ENCODE measurements around the gene MORN5.

Gene MORN5

DNA sequence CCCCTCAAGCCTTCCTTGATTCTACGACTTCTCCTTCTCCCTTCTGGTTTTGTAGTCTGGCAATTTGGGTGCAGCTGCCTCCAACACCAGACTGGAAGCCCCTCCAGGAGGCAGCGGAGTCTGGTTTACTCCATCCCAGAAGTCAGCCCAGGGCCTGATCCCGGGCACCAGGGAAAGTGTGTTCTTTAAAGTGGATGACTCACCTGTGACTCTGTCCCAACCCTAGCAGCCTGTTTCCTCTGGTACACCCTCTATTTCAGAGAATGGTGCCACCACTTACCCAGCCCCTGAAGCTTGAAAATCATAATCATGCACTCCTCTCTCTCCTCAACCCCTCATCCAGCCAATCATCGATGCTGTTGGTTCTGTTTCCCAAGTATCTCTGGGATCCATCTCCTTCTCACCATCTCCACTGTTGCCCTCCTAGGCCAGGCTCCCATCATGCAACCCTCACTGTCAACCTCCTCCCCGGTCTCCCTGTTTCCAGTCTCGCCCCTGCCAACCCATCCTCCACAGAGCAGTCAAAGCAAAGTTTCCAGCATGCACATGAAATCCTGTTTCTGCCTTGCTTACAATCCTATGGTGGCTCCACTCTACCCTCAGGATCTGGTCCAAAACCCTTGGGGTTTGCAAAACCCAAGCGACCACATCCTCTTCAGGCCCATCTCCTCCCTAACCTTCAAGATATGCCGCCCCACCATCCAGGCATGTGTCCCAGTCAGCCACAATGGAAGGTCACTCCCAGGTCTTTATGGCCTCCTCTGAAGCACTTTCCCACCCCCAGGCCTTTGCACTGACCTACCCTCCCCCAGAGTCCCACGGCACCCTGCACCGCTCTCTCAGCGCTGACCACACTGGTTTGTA lies 58.6 kb downstream of the MORN5 start:
- DNase-seq = no peak

- no peak for DNase-seq
These were observed 59.5 kb downstream of the MORN5 start for GRCh38 chr9:122218935-122219855.

- DNase-seq = peak; percentile 20
These were observed 60.4 kb downstream of the MORN5 start for GRCh38 chr9:122219856-122220672.

GRCh38 chr9:122220673-122221182 lies 61.0 kb downstream of the MORN5 start:
- no peak for DNase-seq

GRCh38 chr9:122221183-122221811 lies 61.6 kb downstream of the MORN5 start:
- no peak for DNase-seq

DNA sequence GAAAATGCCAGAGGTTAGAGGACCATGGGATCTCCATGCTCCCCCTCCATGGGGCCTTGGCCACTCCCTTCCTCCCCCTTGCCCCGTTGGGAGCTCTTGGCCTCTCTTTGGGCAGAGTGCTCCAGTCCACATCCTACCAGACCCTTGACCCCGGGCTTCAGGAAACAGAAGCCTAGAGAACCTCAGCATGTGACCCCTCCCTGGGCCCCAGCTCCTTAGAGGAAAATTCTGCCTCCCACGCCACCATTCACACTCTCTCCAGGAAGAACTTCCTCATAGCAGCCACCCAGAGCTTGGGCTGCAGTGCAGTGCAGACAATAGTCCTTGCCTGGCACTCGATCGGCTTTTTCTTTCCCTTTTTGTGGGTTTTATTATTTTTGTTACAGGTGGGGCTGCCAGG lies 63.1 kb downstream of the MORN5 start:
- DNase-seq = no peak

DNA sequence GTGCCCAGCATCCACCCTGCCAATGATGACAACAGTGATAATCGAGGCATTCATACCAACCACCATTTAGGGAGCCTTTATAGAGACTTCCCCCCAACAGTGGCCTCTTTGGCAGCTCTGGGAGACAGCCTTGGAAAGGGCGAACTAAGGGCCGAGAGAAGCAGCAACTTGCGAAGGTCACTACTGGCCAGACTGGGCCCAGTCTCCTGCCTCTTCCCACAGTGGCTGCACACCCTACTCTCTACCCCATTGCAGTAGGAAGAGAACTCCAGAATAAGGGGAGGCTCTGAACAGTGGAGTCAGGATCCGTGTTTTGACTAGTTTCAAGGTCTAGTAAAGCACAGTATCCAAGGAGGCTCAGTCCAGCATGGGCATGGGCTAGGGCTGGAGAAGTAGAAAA lies 63.7 kb downstream of the MORN5 start:
- no peak for DNase-seq

GRCh38 chr9:122225312-122226141 lies 65.8 kb downstream of the MORN5 start:
- DNase-seq = no peak

DNA sequence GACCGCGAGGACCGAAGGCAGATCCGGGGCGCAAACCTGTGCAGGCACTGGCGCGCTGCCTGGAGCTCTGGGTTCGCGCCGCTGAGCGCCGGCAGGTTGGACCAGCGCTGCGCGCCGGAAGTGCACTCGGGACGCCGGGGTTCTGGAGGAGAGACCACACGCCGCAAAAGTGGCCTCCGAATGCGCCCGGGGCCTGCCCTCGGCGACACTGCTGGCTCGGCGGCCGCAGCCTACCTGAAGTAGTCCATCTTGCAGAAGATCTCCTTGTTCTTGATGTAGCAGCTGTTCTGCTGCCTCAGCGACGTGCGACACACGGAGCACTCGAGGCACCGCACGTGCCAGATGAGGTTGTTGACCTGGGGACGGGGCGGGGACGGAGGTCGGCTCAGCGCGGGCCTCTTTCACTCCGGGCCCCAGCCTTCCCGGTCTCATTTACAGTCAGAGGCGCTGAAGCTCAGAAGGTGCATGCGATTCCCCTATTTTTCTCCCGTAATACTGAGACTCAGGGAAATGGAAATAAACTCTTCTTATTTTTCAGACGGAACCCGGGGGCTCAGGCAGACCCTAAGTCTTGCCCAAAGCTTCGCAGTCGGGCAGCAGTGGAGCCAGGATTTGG lies 66.5 kb downstream of the MORN5 start:
- DNase-seq = no peak

DNA sequence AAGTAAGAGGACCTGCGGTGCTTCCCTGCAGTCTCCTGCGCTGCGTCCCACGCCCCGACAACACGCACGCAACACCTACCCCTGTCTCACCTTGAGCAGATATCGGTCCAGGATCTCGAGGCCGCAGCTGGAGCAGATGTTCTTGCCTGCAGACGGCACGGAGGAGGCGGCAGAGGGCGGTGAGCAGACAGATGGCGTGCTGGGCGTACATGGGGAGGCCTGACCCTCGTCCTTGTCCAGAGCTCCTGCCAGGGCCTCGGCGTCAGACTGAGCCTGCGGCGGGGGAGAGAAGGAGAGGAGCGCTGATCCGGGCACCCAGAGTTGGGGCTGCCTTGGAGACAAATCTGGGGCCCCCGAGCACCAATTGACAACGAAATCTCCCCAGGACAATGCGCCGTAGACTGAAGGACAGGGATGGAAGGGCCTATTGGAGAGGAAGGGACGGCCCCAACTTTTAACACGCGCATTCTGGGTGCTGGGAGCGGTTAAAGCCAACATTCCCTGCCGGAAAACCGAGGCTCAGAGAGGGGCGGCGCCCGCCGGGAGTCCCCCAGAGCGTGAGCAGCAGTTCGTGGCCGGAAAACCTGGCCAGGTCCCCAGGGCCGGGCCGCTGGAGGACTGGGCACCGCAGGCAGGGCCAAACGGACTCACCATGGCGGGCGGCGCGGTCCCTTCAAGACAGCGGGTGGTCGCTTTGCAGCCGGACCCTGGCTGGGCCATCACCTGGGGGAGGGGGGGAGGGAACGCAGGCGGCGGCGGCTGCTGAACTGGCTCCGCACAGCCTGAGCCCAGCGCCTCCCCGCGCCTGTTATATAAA lies 67.3 kb downstream of the MORN5 start:
- DNase-seq = no peak

GRCh38 chr9:122227575-122227900 lies 67.8 kb downstream of the MORN5 start:
- DNase-seq = no peak

- DNase-seq = no peak
These were observed 68.5 kb downstream of the MORN5 start for GRCh38 chr9:122228191-122228567.

DNA sequence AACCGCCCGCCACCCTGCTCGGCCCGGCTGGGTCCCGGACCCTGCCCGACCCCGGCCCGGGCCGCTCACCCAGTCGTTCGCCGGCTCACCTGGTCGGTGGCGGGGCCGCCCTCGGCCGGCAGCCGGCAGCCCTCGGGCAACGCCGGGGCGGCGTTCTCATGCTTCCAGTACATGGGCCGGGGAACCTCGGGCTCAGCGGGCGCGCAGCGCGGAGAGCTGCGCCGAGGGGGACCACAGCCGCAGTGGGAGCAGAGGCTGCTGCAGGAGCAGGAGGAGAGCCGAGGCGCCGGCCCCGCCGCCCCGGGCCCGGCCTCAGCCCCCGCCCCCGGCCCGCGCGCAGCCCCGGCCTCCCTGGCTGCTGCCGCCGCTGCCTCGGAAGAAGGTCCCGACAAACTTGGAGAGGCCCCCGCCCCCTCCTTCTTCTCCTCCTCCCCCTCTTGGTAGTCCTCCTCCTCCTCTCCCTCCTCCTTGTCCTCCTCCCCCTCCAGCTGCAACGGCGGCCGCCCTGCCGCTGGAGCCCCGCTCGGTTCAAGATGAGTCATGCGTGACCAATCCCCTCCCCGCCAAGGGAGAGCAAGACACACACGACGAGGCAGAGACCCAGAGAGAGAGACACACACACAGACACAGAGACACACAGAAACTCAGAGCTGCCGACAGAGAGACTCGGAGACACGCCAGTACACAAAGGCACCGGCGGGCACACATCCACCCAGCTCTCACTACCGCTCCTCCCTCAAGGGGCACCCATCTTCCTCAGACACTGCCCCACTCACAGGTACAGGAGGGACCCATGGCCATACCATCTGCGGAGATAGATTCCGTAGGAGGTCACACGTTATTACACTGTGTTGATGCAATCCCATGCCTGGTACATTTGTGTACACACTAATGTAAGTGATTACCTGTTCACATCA lies 69.1 kb downstream of the MORN5 start, which contains the start of gene LHX6:
Gene LHX6 (minus strand): TSS at position 390 of the 917 bp plus-strand sequence. CDS start 217 bp downstream, at position 173.
- DNase-seq = peak; percentile 34

DNA sequence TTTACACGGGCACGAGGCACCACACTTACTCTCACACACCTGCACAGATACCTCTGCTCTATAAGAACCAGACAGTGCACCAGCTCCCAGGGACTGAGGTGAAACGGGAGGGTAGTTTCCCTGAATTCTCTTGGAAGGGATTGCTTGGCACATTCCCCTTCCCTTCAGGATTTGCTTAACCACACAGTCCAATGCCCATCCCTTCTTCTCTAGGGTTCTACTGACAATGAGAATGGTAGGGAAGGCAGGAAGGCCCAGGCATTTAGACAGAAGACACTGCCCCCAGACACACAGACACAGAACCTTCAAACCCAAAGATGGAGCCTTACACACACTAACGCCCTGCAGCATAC lies 69.8 kb downstream of the MORN5 start:
- DNase-seq = no peak

DNA sequence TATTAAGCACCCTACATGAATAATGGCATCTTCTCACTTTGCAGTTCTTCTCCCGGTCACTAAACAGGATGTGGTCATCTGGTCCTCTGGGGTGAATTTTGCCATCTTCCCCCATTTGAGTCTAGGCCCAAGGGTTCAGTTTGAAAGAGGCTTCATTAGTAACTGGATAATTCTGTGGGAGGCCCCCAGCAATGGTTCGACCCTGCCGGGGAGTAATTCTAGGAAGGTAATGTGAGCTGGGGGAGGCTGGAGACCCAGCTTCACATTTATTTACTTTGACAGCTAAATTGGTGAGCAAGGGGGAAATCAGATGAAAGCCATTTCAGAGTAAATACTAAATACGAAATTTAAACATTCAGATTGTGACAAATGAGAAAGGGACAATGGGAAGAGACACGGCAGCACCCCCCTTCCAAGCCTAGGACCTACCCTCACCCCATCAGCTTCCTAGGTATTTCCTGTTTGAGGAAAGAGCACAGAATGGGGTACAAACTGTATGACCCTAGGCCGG lies 73.1 kb downstream of the MORN5 start:
- DNase-seq = no peak

DNA sequence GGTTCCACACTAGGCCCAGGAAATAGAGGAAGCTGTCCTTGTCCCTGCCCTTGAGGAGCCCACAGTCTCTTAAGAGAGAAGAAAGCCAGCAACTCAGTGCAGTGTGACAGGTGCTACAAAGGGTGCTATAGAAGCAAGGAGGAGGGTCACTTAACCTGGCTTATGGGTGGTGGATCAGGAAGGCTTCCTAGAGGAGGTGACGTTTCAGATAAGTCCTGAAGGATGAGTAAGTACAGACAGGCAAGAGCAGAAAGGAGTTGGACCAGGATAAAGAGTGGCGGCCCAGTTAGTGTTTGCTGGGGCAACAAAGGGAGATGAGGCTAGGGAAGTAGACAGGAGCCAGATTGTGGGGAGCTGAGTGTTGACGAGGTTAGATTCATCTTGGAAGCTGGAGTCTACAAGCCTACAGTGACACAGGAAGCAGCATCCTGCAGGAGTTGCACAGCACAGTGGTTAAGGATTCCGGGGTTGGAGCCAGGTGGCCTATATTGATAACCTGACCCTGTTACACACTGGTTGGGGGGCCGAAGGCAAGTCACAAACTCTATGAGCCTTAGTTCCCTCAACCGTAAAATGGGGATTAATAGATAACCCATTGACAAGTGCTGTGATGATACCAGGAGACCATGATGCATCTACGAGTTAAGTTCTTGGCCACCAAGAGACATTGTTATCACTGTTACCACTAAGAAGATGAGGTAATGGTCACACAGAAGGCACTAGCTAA lies 74.5 kb downstream of the MORN5 start:
- DNase-seq = no peak

DNA sequence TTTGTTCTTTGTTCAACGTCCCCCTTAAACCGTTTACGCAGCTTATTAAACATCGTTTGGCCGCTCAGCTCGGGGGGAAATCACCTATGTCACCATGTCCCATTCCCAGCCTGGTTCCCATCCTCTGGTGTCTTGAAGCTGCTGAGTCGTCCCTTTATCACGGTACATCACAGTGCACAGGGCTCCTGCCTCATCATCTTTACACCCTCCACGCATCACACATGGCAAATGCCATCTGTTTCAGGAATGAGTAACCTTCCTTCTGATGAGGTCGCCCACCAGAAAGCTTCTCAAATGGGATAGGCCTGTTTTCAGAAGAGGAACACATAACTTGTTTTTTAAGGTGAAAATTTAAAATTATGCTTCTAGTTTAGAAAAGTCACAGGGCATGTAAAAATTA lies 77.0 kb downstream of the MORN5 start:
- DNase-seq = no peak

DNA sequence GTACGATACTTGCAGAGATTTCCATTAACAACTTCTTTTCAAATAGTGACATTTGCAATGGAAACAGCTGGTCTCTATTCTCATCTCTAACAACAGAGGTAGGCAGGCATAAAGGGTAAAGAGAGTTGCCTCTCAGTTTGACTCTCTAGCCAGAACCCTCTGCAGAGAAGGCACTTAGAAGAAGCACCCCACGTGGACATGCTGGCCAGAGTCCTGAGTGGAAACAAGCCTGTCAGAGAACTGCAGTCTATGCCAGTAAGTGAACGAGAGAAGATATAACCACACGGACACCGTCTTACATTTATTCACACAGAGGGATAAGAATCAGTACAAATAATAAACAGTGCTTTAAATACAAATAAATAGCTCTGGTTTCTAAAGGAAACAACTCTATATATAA lies 80.0 kb downstream of the MORN5 start:
- DNase-seq = no peak
